ENCODE results near the gene CELA2B. TPM values are rescaled to one million over a fixed set of nuclear protein-coding genes. Genes with fewer than 3 reads are reported as not detected.

Gene CELA2B
- total and polyA plus RNA-seq, 9 of the 15 experiments (the other 6 are each of a cell fraction or from before 2014, with no cell fraction given), result 0.25 to 2.1 (median 0.38) TPM; not detected in 5

GRCh38 chr1:15501208-15502032, 25.5 kb downstream of the CELA2B start (continued):
- TF ChIP-seq CBFB (CRISPR knock-in tag; IDR thresholded peaks at IDR 0.05), result no peak
- no peak for TF ChIP-seq FOXJ2 (tag; IDR thresholded peaks at IDR 0.05)
- no peak for TF ChIP-seq ZBTB34 (CRISPR knock-in tag; IDR thresholded peaks at IDR 0.05)
- TF ChIP-seq BCOR (IDR thresholded peaks at IDR 0.05), result 0 out of 2 replicates have a peak, but pooled peaks have one; percentile 23
- TF ChIP-seq KHSRP (IDR thresholded peaks at IDR 0.05), result no peak
- TF ChIP-seq DMBX1 (CRISPR knock-in tag; IDR thresholded peaks at IDR 0.05; ENCODE audit: borderline replicate concordance), result no peak
- TF ChIP-seq RREB1 (CRISPR knock-in tag; IDR thresholded peaks at IDR 0.05), result no peak
- no peak for TF ChIP-seq RERE (CRISPR knock-in tag; IDR thresholded peaks at IDR 0.05; ENCODE audit: borderline replicate concordance)
- no peak for TF ChIP-seq PATZ1 (CRISPR knock-in tag; IDR thresholded peaks at IDR 0.05; ENCODE audit: borderline replicate concordance)
- no peak for TF ChIP-seq SRF (CRISPR knock-in tag; IDR thresholded peaks at IDR 0.05)
- no peak for TF ChIP-seq NCOR1 (IDR thresholded peaks at IDR 0.05)
